Hippocampal formation (tissue), 2 donors: Measurements from ENCODE around the gene SMG9.
A peak's percentile ranks its signal among the peaks of the same experiment; 100 is the strongest.

ENCODE experiments used
- DNase-seq, 2 donors: peaks; one replicate each; lab custom pipeline; 2025; lab: John Stamatoyannopoulos, UW

The SMG9 gene

DNA sequence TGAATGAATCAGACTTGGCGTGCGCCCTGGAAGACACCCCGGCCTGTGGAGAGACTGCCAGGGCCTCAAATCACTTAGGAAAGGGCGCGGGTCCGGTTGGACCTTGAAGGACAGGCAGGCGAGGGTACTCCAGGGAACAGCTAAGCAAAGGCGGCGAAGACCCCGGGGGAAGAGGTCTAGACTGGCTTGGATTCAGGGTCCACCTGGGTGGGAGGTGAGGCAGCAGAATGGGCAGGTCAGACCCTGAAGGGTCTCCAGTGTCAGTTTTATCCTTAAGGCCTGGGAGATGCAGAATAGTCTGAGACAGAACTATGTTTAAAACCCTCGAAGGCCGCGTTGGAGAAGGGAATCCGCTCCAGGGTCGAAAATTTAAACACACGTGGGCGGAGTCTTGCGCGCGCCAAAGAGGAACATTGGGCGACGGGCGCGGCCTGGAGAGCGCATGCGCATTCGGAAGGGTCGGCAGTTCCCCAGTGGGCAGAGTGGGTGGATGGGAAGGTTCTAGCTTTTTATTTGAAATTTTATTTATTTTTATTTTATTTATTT is 567 bp upstream of the SMG9 start:
- peak; percentile 63 to 71 for DNase-seq

DNA sequence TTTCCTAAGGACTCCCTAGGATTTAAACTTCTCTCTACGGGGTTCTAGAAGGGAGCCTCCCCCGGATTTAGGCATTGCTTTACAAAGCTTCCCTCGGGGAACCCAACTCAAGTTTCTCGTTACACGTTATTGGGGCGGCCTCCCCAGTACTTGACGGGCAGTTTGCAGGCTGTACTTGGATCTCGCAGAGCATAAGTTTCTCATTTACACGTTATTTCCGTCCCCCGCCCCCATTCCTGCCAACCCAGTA is 584 bp downstream of the SMG9 start:
- no peak for DNase-seq

DNA sequence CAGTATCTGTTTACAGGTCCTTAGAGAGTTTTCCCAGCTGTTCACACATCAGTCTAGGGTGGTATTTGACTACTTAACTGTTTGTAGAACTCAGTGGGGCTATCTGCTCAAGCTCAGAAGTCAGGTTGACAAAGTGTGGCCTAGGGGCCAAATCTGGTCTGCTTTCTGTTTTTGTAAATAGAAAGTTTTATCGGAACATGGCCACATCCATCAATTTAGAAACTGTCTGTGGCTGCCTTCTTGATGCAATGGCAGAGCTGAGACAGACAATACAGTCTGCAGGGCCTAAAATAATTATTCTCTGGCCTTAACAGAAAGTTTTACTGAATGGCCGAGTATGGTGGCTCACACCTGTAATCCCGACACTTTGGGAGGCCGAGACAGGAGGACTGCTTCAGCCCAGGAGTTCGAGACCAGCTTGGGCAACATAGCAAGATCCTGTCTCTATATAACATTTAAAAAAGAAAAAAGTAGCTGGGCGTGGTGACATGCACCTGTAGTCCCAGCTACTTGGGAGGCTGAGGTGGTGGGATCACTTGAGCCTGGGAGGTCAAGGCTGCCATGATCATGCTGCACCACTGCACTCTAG is 2.4 kb downstream of the SMG9 start:
- no peak for DNase-seq

DNA sequence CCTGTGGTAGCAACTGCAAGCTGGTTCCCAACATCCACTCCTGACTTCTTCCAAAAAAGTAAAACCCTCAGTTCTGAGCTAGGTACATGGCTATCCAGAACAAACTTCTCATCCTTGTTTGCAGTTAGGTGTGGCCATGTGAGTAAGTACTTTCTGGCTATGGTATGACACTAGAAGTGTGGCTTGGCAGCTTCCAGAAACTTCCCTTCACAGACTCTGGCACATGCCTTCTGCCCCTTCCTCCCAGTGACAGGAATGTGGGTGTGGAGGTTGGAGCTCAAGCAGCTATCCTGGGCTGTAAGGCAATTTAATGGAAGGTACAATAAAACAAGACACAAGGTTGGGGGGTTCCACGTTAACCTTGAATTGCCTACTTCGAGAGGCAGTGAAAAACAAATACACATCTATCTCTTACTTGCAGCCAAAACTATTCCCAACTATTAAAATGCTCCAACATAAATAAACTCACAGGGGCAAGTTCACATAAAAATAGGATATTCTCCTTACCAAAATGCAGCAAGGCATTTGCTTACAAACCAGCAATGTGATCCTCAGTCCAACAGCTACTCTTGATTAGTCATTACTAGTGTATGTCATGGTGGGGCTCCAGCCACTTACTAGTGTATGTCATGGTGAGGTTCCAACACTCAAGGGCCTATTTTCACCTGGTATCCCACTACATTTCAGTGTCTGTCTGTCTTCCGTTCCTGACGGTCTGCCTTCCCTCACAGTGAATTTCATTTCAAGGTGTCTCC is 3.1 kb downstream of the SMG9 start:
- no peak for DNase-seq

DNA sequence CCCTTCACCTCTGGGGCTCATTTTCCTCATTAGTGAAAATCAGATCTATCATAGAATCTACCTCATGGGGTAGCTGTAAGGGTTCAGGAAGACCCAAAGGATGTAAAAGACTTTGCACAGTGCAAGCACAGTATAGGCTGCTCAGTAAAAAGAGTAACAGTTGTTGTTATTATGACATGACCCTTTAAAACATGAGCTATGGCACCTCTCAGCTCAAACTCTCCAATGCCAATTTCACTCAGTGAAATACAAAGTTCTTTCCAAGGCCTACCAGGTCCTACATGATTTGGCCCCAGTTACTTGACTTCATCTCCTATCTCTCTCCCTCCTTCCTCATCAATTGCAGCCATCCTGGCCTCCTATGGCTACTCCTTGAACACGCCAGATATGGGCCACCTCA is 4.9 kb downstream of the SMG9 start:
- no peak for DNase-seq

DNA sequence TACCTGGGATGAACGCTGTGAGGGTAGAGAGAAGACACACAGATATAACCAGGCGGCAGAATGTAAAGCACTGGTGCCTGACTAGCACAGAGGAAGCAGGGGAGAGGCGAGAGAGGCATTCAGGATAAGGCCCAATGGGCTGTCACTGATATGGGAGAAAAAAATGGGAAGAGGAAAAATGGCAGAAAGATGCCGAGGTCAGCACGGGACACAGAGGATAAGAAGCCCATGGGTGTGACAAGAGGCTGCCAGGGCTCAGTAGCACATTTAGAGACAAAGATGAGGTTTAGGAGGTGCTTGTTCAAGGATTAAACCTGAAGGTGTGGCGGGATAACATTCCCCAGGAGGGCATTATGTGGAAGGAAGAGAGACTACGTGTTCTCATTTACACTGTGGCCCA is 5.6 kb downstream of the SMG9 start:
- DNase-seq = no peak

DNA sequence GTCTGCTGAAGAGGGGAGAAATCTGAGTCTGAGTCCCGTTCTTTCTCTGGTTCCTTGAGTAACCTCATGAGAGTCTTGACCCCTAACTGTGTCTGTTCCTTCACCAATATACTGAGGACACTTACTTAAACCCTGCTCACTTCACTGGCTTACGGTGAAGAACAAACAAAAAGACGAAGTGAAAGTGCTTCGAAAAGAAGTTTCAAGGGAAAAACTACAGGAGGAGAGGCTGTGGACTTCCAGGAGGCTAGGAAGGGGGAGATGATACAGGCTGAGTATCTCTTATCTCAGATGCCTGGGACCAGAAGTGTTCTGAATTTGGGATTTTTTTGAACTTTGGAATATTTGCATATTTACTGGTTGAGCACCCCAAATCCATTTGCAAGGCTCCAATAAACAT is 6.1 kb downstream of the SMG9 start:
- DNase-seq = no peak

DNA sequence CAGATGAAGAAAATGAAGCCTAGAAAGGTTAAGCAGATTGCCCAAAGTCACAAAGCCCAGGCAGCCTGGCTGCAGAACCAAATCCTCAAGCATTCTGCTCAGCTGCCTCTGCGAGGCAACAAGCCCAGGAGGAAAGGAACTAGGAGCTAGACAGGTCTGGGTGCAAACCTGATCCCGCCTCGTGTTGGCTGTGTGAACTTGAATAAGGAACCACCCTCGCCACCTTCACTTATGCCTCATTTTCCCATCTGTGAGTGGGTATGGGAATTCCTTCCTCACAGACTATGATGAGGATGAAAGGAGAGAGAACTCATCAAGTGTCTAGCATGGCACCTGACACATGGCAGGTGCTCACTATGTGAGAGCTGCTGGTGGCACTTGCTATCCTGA is 6.6 kb downstream of the SMG9 start:
- DNase-seq = no peak

DNA sequence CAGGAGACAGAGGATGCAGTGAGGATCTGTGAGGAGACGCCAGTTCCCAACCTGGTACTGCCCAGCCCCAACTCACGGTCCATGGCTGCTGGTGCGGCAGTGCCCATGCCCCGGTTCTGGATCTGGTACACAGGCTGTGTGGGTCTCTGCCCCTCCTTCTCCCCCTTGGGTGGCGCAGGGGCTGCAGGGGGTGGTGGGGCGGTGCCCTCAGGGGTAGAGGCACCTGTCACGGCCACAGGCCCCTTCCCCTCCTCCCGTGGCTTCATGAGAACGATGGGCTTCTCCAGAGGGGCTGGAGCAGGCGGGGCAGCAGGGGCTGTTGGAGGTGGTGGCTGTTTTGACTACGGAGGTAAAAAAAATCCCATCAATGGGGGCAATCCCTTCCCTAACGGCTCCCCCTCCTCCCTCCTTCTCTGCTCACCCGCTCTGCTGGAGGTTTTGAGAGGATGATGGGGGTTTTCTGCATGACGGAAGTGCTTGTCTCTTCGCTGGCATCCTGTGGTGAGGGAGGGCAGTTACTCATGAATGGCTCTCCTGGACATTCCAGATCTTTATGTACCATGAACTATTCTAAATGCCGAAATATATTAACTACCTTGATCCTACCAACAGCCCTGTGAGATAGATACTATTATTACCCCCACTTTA is 7.1 kb downstream of the SMG9 start:
- DNase-seq = no peak

DNA sequence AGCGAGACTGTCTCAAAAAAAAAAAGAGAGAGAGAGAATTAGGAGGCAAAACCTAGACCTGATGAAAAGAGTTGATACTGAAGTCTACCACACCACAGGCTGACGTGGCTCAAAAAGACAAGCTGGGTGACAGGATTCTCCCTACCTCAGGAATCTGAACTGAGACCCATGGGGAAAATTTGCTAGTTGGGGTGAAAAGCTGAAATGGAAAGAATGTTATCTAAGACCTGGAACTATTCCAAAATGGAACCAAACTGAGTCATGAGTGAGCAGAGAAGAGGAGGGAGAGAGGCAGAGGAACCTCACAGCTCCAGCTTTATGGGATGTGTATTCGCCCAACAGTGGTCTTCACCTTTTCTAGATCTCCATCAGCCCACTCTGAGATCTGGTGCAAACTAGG is 11.7 kb downstream of the SMG9 start:
- no peak for DNase-seq

DNA sequence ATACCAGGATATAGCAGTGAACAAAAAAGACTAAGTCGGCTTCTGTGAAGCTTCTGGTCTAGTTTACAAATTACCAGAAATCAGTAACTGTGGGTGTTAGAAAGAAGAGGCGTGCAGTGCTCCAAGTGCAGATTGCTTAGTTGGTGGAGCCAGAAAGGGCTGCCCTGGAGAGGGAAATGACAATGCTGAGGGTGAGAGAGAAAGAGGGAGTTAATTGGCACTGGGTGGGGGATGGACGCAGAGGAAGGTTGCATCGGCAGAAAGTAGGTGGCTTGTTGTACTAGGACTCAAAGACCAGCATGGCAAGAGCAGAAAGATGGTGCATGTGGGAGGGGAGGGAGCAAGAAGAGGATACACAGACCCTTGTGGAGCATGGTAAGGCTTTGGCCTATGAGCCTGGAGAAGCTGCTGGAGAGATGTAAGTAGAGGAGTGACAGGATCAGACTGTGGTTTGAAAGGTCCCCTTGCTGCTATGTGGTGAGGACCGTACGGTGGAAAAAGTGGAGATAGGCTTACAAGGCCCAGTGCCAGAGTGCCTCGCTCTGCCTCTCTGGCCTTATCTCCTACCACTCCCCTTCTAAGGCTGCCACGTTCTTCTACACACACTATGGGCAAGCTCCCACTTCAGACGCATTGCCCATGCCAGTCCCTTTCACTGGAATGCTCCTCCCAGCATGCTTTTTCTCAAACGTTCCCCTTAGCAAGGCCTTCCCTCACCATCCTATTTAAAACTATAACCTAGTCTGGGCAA is 13.5 kb downstream of the SMG9 start:
- DNase-seq = no peak

DNA sequence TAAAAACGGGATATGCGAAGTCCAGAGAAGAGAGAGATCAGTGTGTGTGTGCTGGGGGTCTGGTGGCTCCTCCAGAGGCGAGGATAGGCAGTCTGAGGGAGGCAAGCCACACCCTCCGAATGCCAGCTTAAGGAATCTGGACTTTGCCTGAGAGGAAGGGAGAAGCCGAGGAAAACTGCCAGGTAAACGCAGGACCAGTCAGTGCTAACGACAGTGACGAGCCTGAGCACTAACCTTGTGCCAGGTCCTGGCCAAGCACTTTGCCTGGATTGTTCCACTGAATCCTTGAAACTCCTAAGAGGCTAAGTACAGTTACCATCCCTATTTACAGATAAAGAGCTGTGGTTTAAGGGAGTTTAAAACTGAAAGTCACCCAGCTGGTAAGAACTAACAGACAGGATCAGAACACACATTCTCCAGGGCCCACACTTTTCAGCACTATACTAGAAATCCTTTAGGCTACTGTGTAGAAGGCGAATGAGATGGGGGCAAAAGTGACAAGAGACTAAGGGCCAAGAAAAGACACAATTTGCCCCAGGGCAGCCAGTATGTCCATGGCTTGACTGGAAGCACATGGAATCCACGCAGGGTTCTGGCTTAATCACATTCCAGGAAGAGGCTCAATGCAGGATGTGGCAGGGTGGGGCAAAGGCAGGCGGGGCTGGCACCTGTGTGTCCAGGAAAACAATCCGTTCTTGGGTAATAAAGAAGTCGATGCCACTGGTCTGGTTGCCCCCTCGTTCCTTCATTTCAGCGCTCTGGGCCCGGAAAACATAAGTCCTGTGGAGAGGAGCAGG is 15.1 kb downstream of the SMG9 start:
- no peak for DNase-seq

DNA sequence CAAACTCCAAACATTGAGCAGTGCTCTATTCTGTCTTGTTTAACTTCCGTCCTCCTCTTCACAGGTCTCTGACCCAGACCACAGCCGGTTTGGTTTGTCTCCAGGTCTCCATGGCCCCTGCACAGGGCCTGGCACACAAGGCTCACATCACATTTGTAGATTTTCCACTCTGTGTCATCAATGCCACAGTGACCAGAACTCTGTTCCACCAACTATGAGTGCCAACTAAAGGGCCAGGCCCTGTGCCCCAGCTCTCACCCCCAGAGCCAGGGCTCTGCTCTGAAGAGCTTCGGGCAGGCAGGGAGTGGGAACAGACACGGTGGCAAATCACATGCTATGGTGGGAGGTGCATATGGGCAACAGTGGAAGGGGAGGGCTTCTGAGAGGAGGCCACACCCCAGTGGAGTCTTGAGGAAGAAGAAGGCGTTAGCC is 16.0 kb downstream of the SMG9 start:
- no peak for DNase-seq

DNA sequence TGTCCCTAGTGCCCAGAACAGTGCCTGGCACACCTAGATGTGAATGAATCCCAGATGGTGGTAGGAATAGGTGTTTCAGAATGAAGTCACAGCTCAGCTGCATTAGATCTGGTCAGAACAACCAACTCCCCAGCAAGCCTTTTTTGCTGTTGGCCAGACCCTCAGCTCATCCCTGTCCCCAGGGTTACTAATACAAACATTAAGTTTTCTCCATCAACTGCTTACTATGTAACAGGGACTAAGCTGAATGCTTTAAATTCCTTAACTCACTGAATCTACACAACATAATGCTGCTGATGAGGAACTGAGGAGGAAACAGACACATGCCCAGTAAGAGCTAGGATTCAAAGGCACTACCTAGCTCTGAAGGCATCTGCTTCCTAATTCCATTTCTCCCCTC is 18.8 kb downstream of the SMG9 start:
- DNase-seq = no peak

DNA sequence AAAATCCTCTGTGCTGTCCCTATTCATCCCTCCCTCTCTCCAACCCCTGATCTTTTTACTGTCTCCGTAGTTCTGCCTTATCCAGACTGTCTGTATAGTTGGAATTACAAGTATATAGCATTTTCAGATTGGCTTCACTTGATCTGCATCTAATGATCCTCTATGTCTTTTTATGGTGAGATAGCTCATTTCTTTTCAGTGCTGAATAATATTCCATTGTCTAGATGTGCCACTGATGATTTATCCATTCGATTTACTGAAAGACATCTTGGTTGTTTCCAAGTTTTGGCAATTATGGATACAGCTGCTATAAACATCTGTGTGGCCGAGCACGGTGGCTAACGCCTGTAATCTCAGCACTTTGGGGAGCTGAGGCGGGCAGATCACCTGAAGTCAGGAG is 19.7 kb downstream of the SMG9 start:
- DNase-seq = no peak

DNA sequence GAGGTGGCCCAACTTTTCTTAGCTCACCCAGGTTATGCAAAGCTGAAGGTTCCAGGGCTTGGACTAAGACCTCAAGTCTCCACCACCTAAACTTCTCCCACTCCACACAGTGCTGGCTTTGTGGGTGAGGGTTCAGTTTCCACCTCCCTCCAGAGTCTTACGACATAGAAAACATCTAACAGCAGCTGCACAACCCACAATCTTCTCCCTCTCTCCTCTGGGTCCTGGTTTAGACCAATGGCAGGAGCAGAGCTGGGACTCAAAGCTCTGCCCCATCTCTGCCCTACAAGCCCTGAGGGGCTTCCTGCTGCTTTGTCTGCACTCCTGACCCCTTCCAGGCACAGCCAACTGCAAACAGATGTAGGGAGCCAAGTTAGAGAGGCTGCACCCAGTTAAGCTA is 22.9 kb downstream of the SMG9 start:
- no peak for DNase-seq

DNA sequence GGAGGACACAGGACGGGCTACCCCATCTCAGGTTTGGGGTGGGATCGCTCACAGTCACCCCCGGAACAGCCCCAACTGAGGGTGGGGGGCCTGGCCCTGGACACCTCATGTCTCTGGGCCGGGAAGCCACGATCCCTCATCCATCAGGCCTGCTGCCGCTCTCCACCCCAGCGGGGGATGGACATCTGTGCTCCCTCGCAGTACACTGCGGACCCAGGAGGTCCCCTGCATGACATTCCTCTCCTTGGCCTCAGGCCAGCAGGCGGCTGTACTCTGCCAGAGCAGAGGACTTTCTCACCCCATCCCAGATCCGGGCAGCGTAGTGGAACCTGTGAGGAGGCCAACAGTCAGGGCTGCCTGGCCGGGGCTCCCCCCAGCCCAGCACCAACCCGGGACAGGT is 23.4 kb downstream of the SMG9 start:
- no peak for DNase-seq

DNA sequence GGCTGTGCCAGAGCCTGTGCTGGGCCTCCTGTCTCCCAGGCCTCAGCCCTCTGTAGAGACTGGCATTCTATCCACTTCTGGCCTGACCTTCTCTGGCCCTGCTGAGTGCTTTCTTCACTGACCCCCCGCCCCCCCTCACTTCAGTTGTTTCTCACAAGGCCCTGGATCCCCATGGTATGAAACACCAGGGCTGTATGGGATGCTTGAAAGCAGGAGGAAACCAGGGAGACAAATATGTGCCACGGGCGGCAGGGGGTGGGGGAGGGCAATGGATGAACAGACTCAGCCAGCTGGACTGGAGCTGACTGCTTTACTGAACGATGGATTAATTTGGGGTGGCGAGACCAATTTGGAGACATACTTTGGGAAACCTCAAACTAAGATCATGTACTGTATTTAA is 24.8 kb downstream of the SMG9 start:
- no peak for DNase-seq

DNA sequence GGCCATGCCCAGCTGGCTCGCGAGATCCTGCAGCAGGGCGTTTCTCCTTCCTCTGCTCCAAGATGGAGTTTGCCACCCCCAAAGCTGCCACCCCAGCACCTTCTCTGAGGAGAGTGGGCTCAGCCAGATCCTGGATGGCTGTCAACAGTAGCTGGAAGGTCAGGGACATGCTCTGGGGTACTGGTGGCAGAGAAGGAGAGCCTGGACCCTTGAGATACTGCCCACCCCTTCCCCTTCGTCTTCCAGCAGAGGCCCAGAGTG is 27.2 kb downstream of the SMG9 start:
- no peak for DNase-seq

DNA sequence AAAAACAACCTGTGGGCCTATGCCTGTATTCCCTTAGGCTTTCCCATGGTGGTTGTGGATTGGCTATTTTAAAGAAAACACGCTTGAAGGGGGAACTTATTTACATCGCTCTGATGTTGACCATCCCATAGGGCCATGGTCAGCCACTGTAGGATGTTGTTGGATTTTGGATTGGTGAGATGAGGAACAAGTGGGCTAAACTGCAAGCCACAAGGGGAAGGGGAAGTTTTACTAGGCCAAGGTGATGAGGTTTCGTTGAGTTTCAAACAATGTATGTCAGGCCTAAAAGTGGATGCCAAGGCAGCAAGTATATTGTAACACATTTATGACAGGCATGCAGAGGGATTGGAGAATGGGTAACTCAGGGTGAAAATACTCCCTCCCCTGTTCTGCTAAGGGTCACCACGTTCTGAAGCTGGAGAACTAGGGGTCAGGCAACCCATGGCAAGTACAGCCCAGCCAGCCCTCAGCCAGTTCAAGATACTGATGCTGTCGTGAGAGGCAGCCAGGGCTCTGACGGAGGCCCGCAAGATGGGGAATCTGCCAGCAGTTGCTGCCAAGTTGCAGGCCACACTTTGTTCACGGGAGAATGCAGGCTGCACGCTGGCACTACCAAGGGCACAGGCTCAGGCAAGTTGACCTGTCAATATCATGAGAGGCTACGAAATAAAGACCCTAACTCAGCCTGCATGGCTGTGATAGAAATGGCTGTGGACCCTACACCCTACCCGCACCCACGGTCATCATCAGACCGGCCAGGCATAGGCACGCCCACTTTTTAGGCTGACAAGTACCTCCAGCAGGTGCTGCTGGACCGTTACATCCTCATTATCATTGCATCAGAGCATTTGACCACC is 27.8 kb downstream of the SMG9 start:
- DNase-seq = no peak

DNA sequence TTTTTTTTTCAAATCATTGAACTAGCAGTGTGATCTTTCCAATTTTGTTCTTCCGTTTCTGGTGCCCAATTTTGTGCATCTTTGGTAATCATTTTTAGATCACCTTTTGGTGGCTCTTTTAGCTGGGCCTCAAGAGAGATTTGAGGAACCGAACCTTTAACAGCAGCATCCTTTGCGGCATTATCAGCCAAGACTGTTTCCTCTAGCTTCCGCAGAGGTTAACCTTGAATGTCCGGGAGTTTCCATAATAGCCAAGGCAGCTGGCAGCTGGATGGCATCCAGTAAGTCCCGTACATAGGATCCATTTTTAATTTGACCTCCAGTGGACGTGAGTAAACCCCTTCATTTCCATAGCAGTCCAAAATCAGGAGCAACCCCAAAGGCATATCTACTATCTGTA is 29.3 kb downstream of the SMG9 start:
- DNase-seq = no peak
